ENCODE data around the gene CYB5R4. TPM values are rescaled to one million over a fixed set of nuclear protein-coding genes. Genes with fewer than 3 reads are reported as not detected.
A peak's percentile ranks its signal among the peaks of the same experiment; 100 is the strongest.

The CYB5R4 gene
- total and polyA plus RNA-seq, 10 of the 15 experiments (the other 5 are each of a cell fraction or from before 2014, with no cell fraction given): 13.4 to 61.1 (median 27.5) TPM

DNA sequence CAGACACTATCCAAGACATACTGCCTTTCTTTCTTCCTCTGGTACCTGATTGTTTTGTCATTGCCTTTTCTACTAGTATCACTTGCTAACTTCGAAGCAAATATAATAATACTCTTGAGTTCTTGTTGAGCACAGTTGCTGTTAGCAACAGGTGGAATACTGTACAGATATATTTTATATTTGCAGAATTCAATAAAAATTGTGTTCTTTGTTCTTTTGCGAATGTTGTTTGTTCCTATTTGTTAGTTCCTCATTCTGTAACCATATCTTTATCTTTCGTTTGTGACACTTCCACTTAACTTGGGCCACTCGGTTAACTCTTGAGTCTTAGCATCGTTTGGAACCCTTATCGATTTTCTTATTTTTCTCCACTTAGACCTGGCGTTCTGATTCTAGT lies 868 bp downstream of the CYB5R4 start:
- Histone ChIP-seq H3K4me3 (peak overlapping the region; percentile 83), H3K79me2 (ENCODE audit: control insufficient read depth, insufficient read depth, low read length) (peaks cover 41% of the 10 kb centered on the region), H3K9ac (ENCODE audit: control insufficient read depth, insufficient read depth, low read length) (peak overlapping the region; percentile 89), H4K20me1 (ENCODE audit: control insufficient read depth, insufficient read depth) (no peaks in the 10 kb centered on the region), H3K27me3 (replicated peaks in 1 of 2; ENCODE audit: control insufficient read depth in 2 of 2, insufficient read depth in 2 of 2, low read length in 1 of 2) (0 out of 4 replicates have a peak, but pooled peaks cover 0 to 4% of the 10 kb centered on the region in 2 experiments), H3K4me1 (ENCODE audit: control insufficient read depth, insufficient read depth, low read length) (peaks cover 5% of the 10 kb centered on the region; the same call in 1 of the 2 replicates), H3K9me3 (replicated peaks; ENCODE audit: control insufficient read depth, insufficient read depth, low read length) (no peaks in the 10 kb centered on the region; the same call in 2 of the 3 replicates), H3K27ac (ENCODE audit: control insufficient read depth, insufficient read depth) (peak overlapping the region; percentile 75), H3K36me3 (ENCODE audit: control insufficient read depth in 2 of 2, insufficient read depth in 2 of 2, low read length in 1 of 2) (peaks cover 0 to 3% of the 10 kb centered on the region in 2 experiments; a peak in 2 of 4 replicates), H2AFZ (ENCODE audit: control insufficient read depth, low read depth, low read length) (peak overlapping the region; percentile 94), H3K4me2 (ENCODE audit: control insufficient read depth, insufficient read depth) (peak overlapping the region; percentile 87)
- BruUV-seq (replicated peaks): no TSS peak
- 0 out of 2 replicates have a peak, but pooled peaks have one; percentile 7 for TF ChIP-seq BMI1 (IDR thresholded peaks at IDR 0.05; ENCODE audit: borderline replicate concordance)
- TF ChIP-seq, protein P1, sequence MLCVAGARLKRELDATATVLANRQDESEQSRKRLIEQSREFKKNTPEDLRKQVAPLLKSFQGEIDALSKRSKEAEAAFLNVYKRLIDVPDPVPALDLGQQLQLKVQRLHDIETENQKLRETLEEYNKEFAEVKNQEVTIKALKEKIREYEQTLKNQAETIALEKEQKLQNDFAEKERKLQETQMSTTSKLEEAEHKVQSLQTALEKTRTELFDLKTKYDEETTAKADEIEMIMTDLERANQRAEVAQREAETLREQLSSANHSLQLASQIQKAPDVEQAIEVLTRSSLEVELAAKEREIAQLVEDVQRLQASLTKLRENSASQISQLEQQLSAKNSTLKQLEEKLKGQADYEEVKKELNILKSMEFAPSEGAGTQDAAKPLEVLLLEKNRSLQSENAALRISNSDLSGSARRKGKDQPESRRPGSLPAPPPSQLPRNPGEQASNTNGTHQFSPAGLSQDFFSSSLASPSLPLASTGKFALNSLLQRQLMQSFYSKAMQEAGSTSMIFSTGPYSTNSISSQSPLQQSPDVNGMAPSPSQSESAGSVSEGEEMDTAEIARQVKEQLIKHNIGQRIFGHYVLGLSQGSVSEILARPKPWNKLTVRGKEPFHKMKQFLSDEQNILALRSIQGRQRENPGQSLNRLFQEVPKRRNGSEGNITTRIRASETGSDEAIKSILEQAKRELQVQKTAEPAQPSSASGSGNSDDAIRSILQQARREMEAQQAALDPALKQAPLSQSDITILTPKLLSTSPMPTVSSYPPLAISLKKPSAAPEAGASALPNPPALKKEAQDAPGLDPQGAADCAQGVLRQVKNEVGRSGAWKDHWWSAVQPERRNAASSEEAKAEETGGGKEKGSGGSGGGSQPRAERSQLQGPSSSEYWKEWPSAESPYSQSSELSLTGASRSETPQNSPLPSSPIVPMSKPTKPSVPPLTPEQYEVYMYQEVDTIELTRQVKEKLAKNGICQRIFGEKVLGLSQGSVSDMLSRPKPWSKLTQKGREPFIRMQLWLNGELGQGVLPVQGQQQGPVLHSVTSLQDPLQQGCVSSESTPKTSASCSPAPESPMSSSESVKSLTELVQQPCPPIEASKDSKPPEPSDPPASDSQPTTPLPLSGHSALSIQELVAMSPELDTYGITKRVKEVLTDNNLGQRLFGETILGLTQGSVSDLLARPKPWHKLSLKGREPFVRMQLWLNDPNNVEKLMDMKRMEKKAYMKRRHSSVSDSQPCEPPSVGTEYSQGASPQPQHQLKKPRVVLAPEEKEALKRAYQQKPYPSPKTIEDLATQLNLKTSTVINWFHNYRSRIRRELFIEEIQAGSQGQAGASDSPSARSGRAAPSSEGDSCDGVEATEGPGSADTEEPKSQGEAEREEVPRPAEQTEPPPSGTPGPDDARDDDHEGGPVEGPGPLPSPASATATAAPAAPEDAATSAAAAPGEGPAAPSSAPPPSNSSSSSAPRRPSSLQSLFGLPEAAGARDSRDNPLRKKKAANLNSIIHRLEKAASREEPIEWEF (IDR thresholded peaks at IDR 0.05; ENCODE audit: insufficient replicate concordance, low read depth, low read length): no peak
- FAIRE-seq (no peak), DNase-seq (ENCODE audit: low read depth, low spot score) (no peak), ATAC-seq (peak; percentile 22)
- ChIA-PET CTCF (interaction anchor here (0.7 to 1.5 kb wide), 6 partner anchors 13 to 644 kb away, joined by 3 to 6 read pairs (median 4); no protein-coding TSS in a partner anchor), RAD21 (ENCODE audit: unreplicated experiment) (interaction anchor here (0.6 to 2.3 kb wide), 7 partner anchors 9 to 562 kb away, joined by 3 to 10 read pairs (median 4); no protein-coding TSS in a partner anchor), SMC1A (ENCODE audit: uncharacterized antibody, unreplicated experiment) (interaction anchor here (1.0 to 1.9 kb wide), 6 partner anchors 9 to 367 kb away, joined by 3 to 8 read pairs (median 4); partner anchors contain the start of gene CEP162), POLR2A (interaction anchor here (0.9 to 2.0 kb wide), 4 partner anchors 10 to 366 kb away, joined by 3 to 9 read pairs (median 4); partner anchors contain the start of gene SNAP91)
- in situ Hi-C loops (cut with MboI) (no loop called here), intact Hi-C loops (cut with micrococcal nuclease; ENCODE audit: unreplicated experiment) (no loop called here)
- under 1% methylated on average over 7 of the region's 7 CpGs for WGBS (ENCODE audit: insufficient coverage, insufficient replicate concordance, low lambda C conversion rate, missing lambda C conversion rate)

Measured in GM12878 (cell line).